Mammary epithelial cell (primary cell): ENCODE measurements around the gene DACH1.

Experiments
- EZH2 ChIP-seq: IDR thresholded peaks from 2 replicates; pipeline ENCODE4 v1.6.1; 2012; ENCODE audit warnings: low read length, inconsistent platforms, borderline replicate concordance
- TF ChIP-seq, protein P1 (sequence below), 2 donors: IDR thresholded peaks in 1 of 2; conservative IDR thresholded peaks in 1 of 2; 2 replicates each; pipeline ENCODE4 v1.5.1; 2011 to 2012; ENCODE audit warnings: inconsistent platforms in 2 of 2, low read length in 2 of 2, mild to moderate bottlenecking in 2 of 2, control low read depth in 1 of 2, low read depth in 1 of 2; ENCODE audit not compliant: insufficient read depth in 1 of 2; ENCODE audit errors: extremely low read depth in 1 of 2

DNA sequence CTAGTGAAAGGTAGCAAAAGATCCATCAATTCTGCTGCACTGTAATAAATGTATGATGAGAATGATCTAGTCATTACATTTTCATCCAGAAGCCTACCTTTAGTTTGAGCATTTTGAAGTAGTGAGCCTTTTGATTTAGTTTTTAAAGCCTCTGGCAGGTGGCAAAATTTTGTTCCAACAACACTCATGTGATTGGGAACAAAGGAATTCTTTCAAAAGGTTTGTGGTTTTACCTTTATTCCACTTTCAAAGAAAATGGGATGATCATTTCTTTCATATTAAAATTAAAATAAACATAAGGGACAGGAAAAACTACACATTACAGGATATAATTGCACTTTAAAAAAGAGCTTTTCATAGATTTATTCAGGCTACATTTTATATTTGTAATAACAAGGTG, 260.2 kb downstream of the DACH1 start:
- TF ChIP-seq, protein P1, sequence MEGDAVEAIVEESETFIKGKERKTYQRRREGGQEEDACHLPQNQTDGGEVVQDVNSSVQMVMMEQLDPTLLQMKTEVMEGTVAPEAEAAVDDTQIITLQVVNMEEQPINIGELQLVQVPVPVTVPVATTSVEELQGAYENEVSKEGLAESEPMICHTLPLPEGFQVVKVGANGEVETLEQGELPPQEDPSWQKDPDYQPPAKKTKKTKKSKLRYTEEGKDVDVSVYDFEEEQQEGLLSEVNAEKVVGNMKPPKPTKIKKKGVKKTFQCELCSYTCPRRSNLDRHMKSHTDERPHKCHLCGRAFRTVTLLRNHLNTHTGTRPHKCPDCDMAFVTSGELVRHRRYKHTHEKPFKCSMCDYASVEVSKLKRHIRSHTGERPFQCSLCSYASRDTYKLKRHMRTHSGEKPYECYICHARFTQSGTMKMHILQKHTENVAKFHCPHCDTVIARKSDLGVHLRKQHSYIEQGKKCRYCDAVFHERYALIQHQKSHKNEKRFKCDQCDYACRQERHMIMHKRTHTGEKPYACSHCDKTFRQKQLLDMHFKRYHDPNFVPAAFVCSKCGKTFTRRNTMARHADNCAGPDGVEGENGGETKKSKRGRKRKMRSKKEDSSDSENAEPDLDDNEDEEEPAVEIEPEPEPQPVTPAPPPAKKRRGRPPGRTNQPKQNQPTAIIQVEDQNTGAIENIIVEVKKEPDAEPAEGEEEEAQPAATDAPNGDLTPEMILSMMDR (conservative IDR thresholded peaks at IDR 0.05 in 1 of 2, IDR thresholded peaks at IDR 0.05 in 1 of 2; ENCODE audit: extremely low read depth in 1 of 2, insufficient read depth in 1 of 2, low read depth in 1 of 2, low read length in 2 of 2), result no peak
- TF ChIP-seq EZH2, result no peak
